Peyer's patch (tissue), 4 donors: Measurements from ENCODE around the gene FOXA3. TPM values are rescaled to one million over a fixed set of nuclear protein-coding genes. Genes with fewer than 3 reads are reported as not detected.
A peak's percentile ranks its signal among the peaks of the same experiment; 100 is the strongest.

Source experiments
- DNase-seq, 3 donors: peaks; one replicate each; pipeline ENCODE4 v3.0.0-alpha.2; 2017 to 2019
- H3K27ac ChIP-seq, 4 donors: fragments of 200-600 bp; sonication (generic); one replicate each; pipeline ENCODE4 v1.5.1; 2016 to 2019
- H3K27me3 ChIP-seq, 2 donors: fragments of 200-600 bp; sonication (generic); one replicate each; pipeline ENCODE4 v1.5.1; 2019
- H3K36me3 ChIP-seq, 3 donors: fragments of 200-600 bp; sonication (generic); one replicate each; pipeline ENCODE4 v1.5.1; 2016 to 2019
- H3K4me1 ChIP-seq, 4 donors: fragments of 200-600 bp; sonication (generic); one replicate each; pipeline ENCODE4 v1.5.1; 2016 to 2019
- H3K4me3 ChIP-seq, 4 donors: fragments of 200-600 bp; sonication (generic); 1 replicate in 3 of 4; 2 replicates in 1 of 4; pipeline ENCODE4 v1.5.1; 2016 to 2019; ENCODE audit warnings: mild to moderate bottlenecking in 1 of 4
- H3K9me3 ChIP-seq, 4 donors: fragments of 200-600 bp; sonication (generic); one replicate each; pipeline ENCODE4 v1.5.1; 2016 to 2019; ENCODE audit warnings: mild to moderate bottlenecking in 1 of 4
- CTCF ChIP-seq, 6 experiments: fragments of 450-650 bp in 4 of 6; fragments of 200-600 bp in 2 of 6; sonication (generic) in 1 of 6; IDR thresholded peaks; one replicate each; pipeline ENCODE4 v1.5.1; 2017 to 2019; ENCODE audit warnings: antibody characterized with exemption in 6 of 6, mild to moderate bottlenecking in 3 of 6, moderate library complexity in 1 of 6
- POLR2A ChIP-seq, 2 donors: fragments of 450-650 bp; IDR thresholded peaks; one replicate each; pipeline ENCODE4 v1.5.1; 2017; ENCODE audit warnings: antibody characterized with exemption in 2 of 2, mild to moderate bottlenecking in 2 of 2, moderate library complexity in 2 of 2
- total RNA-seq, 4 donors: library from RNA; depleted of rRNA; stranded (reverse); fragments of >200 nt; gene quantifications; one replicate each; pipeline ENCODE4 v1.1.0, GENCODE V29; 2016

The FOXA3 gene
- total RNA-seq, 4 donors from 2014 or later = 9.1 to 17.0 (median 10.6) TPM

- no peaks in the 10 kb centered on the region for H3K4me1 ChIP-seq
- TF ChIP-seq POLR2A (IDR thresholded peaks at IDR 0.05) (no peak), CTCF (IDR thresholded peaks at IDR 0.05) (no peak)
- H3K4me3 ChIP-seq = no peak overlapping the region
- H3K36me3 ChIP-seq = peaks cover 0 to 84% (median 0%) of the 10 kb centered on the region in 3 donors
- DNase-seq = no peak
- no peak overlapping the region for H3K27ac ChIP-seq
- H3K9me3 ChIP-seq = no peaks in the 10 kb centered on the region
- no peaks in the 10 kb centered on the region for H3K27me3 ChIP-seq
These were observed 11.9 kb upstream of the FOXA3 start for GRCh38 chr19:45852145-45852750.

- H3K4me3 ChIP-seq = no peak overlapping the region
- no peaks in the 10 kb centered on the region for H3K27me3 ChIP-seq
- H3K9me3 ChIP-seq = no peaks in the 10 kb centered on the region
- H3K4me1 ChIP-seq = no peaks in the 10 kb centered on the region
- H3K36me3 ChIP-seq = peaks cover 0 to 76% (median 0%) of the 10 kb centered on the region in 3 donors
- TF ChIP-seq POLR2A (IDR thresholded peaks at IDR 0.05) = no peak
- TF ChIP-seq CTCF (IDR thresholded peaks at IDR 0.05) = no peak
- no peak overlapping the region for H3K27ac ChIP-seq
- DNase-seq = no peak
These were observed 11.1 kb upstream of the FOXA3 start for GRCh38 chr19:45852983-45853382.

- Histone ChIP-seq H3K4me3 (no peak overlapping the region), H3K36me3 (peaks cover 0 to 71% (median 0%) of the 10 kb centered on the region in 3 donors), H3K27ac (no peak overlapping the region), H3K4me1 (no peaks in the 10 kb centered on the region), H3K9me3 (no peaks in the 10 kb centered on the region), H3K27me3 (no peaks in the 10 kb centered on the region)
- no peak for TF ChIP-seq POLR2A (IDR thresholded peaks at IDR 0.05)
- TF ChIP-seq CTCF (IDR thresholded peaks at IDR 0.05) = no peak
- DNase-seq = no peak
These were observed 9.9 kb upstream of the FOXA3 start for GRCh38 chr19:45854167-45854778.

DNA sequence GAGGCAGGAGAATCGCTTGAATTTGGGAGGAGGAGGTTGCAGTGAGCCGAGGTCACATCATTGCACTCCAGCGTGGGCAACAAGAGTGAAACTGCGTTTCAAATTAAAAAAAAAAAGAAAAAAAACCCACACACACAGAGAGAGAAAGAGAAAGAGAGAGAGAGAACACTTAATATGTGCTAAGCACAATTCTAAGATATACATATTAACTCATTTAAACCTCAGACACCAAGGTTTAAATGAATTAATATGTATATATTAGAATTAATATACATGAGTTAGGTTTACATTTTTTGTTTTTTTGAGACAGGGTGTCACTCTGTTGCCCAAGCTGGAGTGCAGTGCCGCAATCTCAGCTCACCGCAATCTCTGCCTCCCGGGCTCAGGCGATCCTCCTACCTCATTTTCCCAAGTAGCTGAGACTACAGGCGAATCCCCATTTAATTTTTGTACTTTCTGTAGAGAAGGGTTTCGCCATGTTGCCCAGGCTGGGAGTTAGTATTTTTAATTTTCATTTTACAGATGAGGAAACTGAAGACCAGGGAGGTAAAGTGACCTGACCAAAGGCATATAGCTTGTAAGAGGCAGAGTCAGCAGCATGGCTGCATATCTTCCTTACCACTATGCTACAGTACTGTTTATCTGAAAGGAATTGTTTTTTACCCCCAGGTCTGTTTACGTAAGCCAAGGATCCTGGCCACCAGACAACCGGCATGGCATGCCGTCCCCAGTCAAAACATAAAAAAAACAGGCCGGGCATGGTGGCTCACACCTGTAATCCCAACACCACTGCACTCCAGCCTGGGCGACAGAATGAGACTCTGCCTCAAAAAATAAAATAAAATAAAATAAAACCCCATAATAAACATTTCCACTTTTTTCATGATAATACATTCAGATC is 3.5 kb upstream of the FOXA3 start:
- DNase-seq = no peak
- no peak for TF ChIP-seq POLR2A (IDR thresholded peaks at IDR 0.05)
- TF ChIP-seq CTCF (IDR thresholded peaks at IDR 0.05) = no peak
- Histone ChIP-seq H3K36me3 (peaks cover 0 to 19% (median 0%) of the 10 kb centered on the region in 3 donors), H3K4me3 (no peak overlapping the region), H3K4me1 (peaks cover 3 to 22% (median 11%) of the 10 kb centered on the region in 4 donors), H3K9me3 (no peaks in the 10 kb centered on the region), H3K27me3 (no peaks in the 10 kb centered on the region), H3K27ac (no peak overlapping the region)

DNA sequence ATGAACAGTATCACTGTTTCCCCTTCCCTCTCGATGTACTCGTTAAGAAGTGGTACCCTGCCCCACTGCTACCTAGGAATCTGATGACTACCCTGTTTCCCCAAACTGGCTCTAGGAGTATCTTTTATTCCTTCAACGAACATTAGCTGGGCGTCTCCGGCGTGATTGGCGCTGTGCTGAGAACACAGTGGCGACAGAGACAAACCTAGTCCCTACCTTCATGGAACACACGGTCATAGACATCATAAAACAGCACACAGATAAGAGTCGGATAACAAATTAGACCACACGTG is 1.9 kb upstream of the FOXA3 start:
- H3K9me3 ChIP-seq = no peaks in the 10 kb centered on the region

More for the DNA sequence above, 1.9 kb upstream of the FOXA3 start:
- Histone ChIP-seq H3K27ac (peak overlapping the region; percentile 91 to 94 (median 92)), H3K27me3 (no peaks in the 10 kb centered on the region), H3K4me1 (peaks cover 3 to 22% (median 11%) of the 10 kb centered on the region in 4 donors), H3K36me3 (peaks cover 0 to 11% (median 0%) of the 10 kb centered on the region in 3 donors), H3K4me3 (peak overlapping the region; percentile 75 to 88 (median 88))
- TF ChIP-seq CTCF (IDR thresholded peaks at IDR 0.05) (no peak), POLR2A (IDR thresholded peaks at IDR 0.05) (no peak)
- peak in 1 of 3 donors; percentile 73 for DNase-seq
